COR-L47 (cell line): Measurements from ENCODE around the gene IMMP2L.
"Not testable (repeated sequence)": the region's sequence is repeated elsewhere in the genome, so short reads cannot be mapped to it uniquely, and the experiment has no call there.

Experiments
- DNase-seq: peaks from one replicate; lab custom pipeline; 2025; lab: John Stamatoyannopoulos, UW

Gene IMMP2L

GRCh38 chr7:110721395-110721794 is 840.9 kb downstream of the IMMP2L start:
- no peak for DNase-seq

GRCh38 chr7:110720626-110721025 is 841.7 kb downstream of the IMMP2L start:
- DNase-seq, result no peak

GRCh38 chr7:110719741-110720140 is 842.6 kb downstream of the IMMP2L start:
- DNase-seq, result no peak

GRCh38 chr7:110718503-110719205 is 843.6 kb downstream of the IMMP2L start:
- DNase-seq, result peak; percentile 9

- no peak for DNase-seq
Observed at GRCh38 chr7:110704225-110704624, 858.1 kb downstream of the IMMP2L start.

GRCh38 chr7:110698576-110698975 is 863.7 kb downstream of the IMMP2L start:
- DNase-seq, result no peak

- no peak for DNase-seq
Observed at GRCh38 chr7:110693344-110693743, 868.9 kb downstream of the IMMP2L start.

- DNase-seq, result no peak
Observed at GRCh38 chr7:110688908-110689307, 873.4 kb downstream of the IMMP2L start.

GRCh38 chr7:110685899-110686298 is 876.4 kb downstream of the IMMP2L start:
- DNase-seq, result no peak

GRCh38 chr7:110681941-110682340 is 880.4 kb downstream of the IMMP2L start:
- DNase-seq, result no peak

GRCh38 chr7:110677405-110677804 is 884.9 kb downstream of the IMMP2L start:
- DNase-seq, result no peak

- DNase-seq, result no peak
Observed at GRCh38 chr7:110676785-110677184, 885.5 kb downstream of the IMMP2L start.

- no peak for DNase-seq
Observed at GRCh38 chr7:110675383-110676103, 886.7 kb downstream of the IMMP2L start.

- DNase-seq, result no peak
Observed at GRCh38 chr7:110673148-110673547, 889.1 kb downstream of the IMMP2L start.

- no peak for DNase-seq
Observed at GRCh38 chr7:110669410-110669809, 892.9 kb downstream of the IMMP2L start.

- no peak for DNase-seq
Observed at GRCh38 chr7:110664803-110665202, 897.5 kb downstream of the IMMP2L start.

GRCh38 chr7:110660637-110661036 is 901.7 kb downstream of the IMMP2L start:
- not testable (repeated sequence) for DNase-seq

GRCh38 chr7:110650328-110650727 is 912.0 kb downstream of the IMMP2L start:
- no peak for DNase-seq

- no peak for DNase-seq
Observed at GRCh38 chr7:110647266-110647665, 915.0 kb downstream of the IMMP2L start.

GRCh38 chr7:110646804-110647203 is 915.5 kb downstream of the IMMP2L start:
- DNase-seq, result no peak

GRCh38 chr7:110645616-110646015 is 916.7 kb downstream of the IMMP2L start:
- no peak for DNase-seq

- DNase-seq, result no peak
Observed at GRCh38 chr7:110645060-110645459, 917.2 kb downstream of the IMMP2L start.

GRCh38 chr7:110637252-110637651 is 925.0 kb downstream of the IMMP2L start:
- no peak for DNase-seq

GRCh38 chr7:110633313-110633712 is 929.0 kb downstream of the IMMP2L start:
- no peak for DNase-seq
